ENCODE results near the gene IQSEC3.
"Not testable (repeated sequence)": the region's sequence is repeated elsewhere in the genome, so short reads cannot be mapped to it uniquely, and the experiment has no call there.

The IQSEC3 gene

DNA sequence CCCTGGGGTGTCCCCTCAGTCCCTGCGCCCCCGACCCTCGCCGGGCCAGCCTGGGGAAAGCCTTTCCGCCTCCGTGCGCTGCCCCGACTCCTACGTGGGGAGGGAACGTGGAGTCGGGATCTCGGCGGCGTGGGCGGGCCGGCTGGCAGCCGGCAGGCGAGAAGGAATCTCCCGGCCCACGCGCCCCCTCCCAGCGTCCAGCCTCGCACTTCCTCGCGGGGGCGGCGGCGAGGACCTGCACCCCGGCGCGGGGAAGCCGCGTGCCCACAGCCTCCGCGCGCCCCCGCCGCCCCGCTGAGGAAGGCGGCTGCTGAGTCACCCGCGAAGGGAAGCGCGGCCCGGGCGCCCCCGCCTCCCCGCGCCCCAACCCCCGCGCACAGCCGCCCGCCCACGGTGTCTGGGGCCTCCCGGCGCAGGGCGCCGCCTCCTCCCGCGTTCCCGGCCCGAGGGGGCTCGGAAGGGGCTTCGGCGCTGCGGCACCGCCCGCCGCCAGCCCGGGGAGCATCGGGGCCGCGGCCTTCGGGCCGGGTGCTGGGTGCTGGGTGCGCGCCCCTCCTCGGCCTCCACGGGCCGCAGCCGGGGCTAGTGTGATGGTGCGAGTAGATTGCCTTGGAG is 11.3 kb downstream of the IQSEC3 start:
- not testable (repeated sequence) for H4K8ac ChIP-seq (ENCODE audit: low read depth, low read length); H3K9ac ChIP-seq (ENCODE audit: low read length); H3K56ac ChIP-seq (ENCODE audit: low read length); H4K5ac ChIP-seq (ENCODE audit: low read length); H3K4me1 ChIP-seq (ENCODE audit: control insufficient read depth, low read depth, low read length); H3K36me3 ChIP-seq (ENCODE audit: control insufficient read depth, insufficient read depth, low read length); DNase-seq; H2AK5ac ChIP-seq (ENCODE audit: low read length); H3K4me3 ChIP-seq (ENCODE audit: low read length); H3K4me2 ChIP-seq (ENCODE audit: low read length); H2BK15ac ChIP-seq (replicated peaks; ENCODE audit: low read depth); H3K27me3 ChIP-seq (ENCODE audit: insufficient read depth, low read length, poor library complexity); H3K4ac ChIP-seq (ENCODE audit: low read depth, low read length); H3K27ac ChIP-seq (ENCODE audit: low read depth, low read length); H3K23ac ChIP-seq (ENCODE audit: low read length); H2BK5ac ChIP-seq (ENCODE audit: low read length); H3K18ac ChIP-seq (ENCODE audit: low read length); H2BK120ac ChIP-seq (ENCODE audit: low read depth, low read length); H3K79me1 ChIP-seq (ENCODE audit: low read length); H3K79me2 ChIP-seq (ENCODE audit: control insufficient read depth, insufficient read depth, low read length)
- no CpG with 5 or more reads among the region's 82 CpGs for WGBS (ENCODE audit: extremely low coverage, insufficient coverage, low lambda C conversion rate)

DNA sequence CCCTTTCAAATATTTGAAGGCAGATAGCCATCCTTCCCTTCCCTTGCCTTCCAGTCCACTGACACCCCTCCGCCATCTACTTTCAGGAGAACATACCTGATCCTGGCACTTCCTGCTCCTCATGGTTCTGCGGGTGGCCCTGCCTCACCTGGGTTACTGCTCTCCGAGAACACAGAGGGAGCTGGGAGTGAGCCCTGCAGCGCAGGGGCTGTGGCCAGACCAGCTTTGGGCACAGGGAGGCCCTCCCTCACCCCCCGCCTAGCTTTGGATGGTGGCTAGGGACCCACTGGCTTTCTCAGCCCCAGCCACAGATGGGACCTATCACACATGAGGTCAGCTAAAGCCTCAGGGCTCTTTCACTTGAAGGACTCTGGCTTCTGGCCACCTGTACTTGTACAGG is 12.4 kb downstream of the IQSEC3 start:
- H2BK120ac ChIP-seq (ENCODE audit: low read depth, low read length): no peak overlapping the region
- no peaks in the 10 kb centered on the region for H3K36me3 ChIP-seq (ENCODE audit: control insufficient read depth, insufficient read depth, low read length)
- no peak overlapping the region for H2AK5ac ChIP-seq (ENCODE audit: low read length)
- H3K79me2 ChIP-seq (ENCODE audit: control insufficient read depth, insufficient read depth, low read length): no peaks in the 10 kb centered on the region
- H3K23ac ChIP-seq (ENCODE audit: low read length): no peak overlapping the region
- H3K4me1 ChIP-seq (ENCODE audit: control insufficient read depth, low read depth, low read length): no peaks in the 10 kb centered on the region
- H3K56ac ChIP-seq (ENCODE audit: low read length): no peak overlapping the region
- no peak overlapping the region for H3K27ac ChIP-seq (ENCODE audit: low read depth, low read length)
- no peak overlapping the region for H2BK15ac ChIP-seq (replicated peaks; ENCODE audit: low read depth)
- no peak for DNase-seq
- peaks cover 6% of the 10 kb centered on the region for H3K27me3 ChIP-seq (ENCODE audit: insufficient read depth, low read length, poor library complexity)
- no peak overlapping the region for H4K5ac ChIP-seq (ENCODE audit: low read length)
- no peak overlapping the region for H3K4me2 ChIP-seq (ENCODE audit: low read length)
- no CpG with 5 or more reads among the region's 5 CpGs for WGBS (ENCODE audit: extremely low coverage, insufficient coverage, low lambda C conversion rate)
- H2BK5ac ChIP-seq (ENCODE audit: low read length): no peak overlapping the region
- no peaks in the 10 kb centered on the region for H3K79me1 ChIP-seq (ENCODE audit: low read length)
- H4K8ac ChIP-seq (ENCODE audit: low read depth, low read length): no peak overlapping the region
- H3K18ac ChIP-seq (ENCODE audit: low read length): no peak overlapping the region
- H3K4me3 ChIP-seq (ENCODE audit: low read length): no peak overlapping the region
- H3K9ac ChIP-seq (ENCODE audit: low read length): no peak overlapping the region
- no peak overlapping the region for H3K4ac ChIP-seq (ENCODE audit: low read depth, low read length)

DNA sequence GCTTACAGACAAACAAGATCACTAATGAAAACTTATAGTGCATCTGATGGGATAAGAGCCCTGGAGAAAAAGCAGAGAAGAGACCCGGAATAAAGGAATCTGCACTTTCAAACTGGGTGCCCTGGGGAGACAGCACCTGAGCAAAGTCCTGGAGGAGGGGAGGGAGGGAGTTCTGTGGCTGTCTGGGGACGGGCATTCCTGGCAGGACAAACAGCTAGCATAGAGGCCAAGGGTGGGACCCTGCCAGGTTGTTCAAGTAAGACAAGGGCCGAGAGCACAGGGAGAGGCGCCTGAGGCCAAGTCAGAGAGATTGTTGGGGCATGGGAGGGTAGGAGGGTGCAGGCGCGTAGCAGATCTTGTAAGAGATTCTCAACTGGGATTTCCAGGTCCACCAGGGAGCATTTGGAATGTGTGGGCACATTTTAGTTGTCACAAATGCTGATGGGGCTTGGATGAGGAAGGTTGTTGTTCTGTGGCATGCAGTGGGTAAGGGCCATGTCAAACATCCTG is 14.2 kb downstream of the IQSEC3 start:
- no peak overlapping the region for H3K4me2 ChIP-seq (ENCODE audit: low read length)
- no peak overlapping the region for H3K23ac ChIP-seq (ENCODE audit: low read length)
- peaks cover 6% of the 10 kb centered on the region for H3K27me3 ChIP-seq (ENCODE audit: insufficient read depth, low read length, poor library complexity)
- no peaks in the 10 kb centered on the region for H3K79me1 ChIP-seq (ENCODE audit: low read length)
- no peak overlapping the region for H4K5ac ChIP-seq (ENCODE audit: low read length)
- H2BK5ac ChIP-seq (ENCODE audit: low read length): no peak overlapping the region
- H3K36me3 ChIP-seq (ENCODE audit: control insufficient read depth, insufficient read depth, low read length): no peaks in the 10 kb centered on the region
- H2AK5ac ChIP-seq (ENCODE audit: low read length): no peak overlapping the region
- H3K9ac ChIP-seq (ENCODE audit: low read length): no peak overlapping the region
- H3K4me3 ChIP-seq (ENCODE audit: low read length): no peak overlapping the region
- no peak overlapping the region for H2BK120ac ChIP-seq (ENCODE audit: low read depth, low read length)
- H3K4me1 ChIP-seq (ENCODE audit: control insufficient read depth, low read depth, low read length): no peaks in the 10 kb centered on the region
- DNase-seq: no peak
- no peak overlapping the region for H3K18ac ChIP-seq (ENCODE audit: low read length)
- no peaks in the 10 kb centered on the region for H3K79me2 ChIP-seq (ENCODE audit: control insufficient read depth, insufficient read depth, low read length)
- H3K27ac ChIP-seq (ENCODE audit: low read depth, low read length): no peak overlapping the region
- WGBS (ENCODE audit: extremely low coverage, insufficient coverage, low lambda C conversion rate): no CpG with 5 or more reads among the region's 6 CpGs
- no peak overlapping the region for H3K56ac ChIP-seq (ENCODE audit: low read length)
- no peak overlapping the region for H4K8ac ChIP-seq (ENCODE audit: low read depth, low read length)
- H2BK15ac ChIP-seq (replicated peaks; ENCODE audit: low read depth): no peak overlapping the region
- H3K4ac ChIP-seq (ENCODE audit: low read depth, low read length): no peak overlapping the region

DNA sequence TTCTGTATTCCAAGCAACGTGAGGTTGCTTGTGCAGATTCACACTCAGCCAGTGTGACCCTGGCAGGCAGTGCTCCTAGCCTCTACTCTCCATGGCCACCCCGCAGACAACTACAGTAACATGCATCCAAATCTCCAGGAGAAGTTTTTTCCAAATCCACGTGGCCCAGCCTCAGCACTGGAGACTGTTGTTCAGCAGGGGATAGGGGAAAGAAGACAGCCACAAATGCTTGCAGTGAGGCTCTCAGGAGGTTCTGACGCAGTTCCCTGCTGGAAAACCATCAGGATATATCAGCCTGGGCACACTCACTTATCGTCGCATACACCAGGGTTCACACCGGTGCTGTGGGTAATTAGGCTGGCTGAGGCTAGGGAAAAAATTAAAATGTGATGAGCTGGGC is 16.2 kb downstream of the IQSEC3 start:
- WGBS (ENCODE audit: extremely low coverage, insufficient coverage, low lambda C conversion rate): no CpG with 5 or more reads among the region's 7 CpGs
- Histone ChIP-seq H3K27me3 (ENCODE audit: insufficient read depth, low read length, poor library complexity) (peaks cover 4% of the 10 kb centered on the region), H3K4ac (ENCODE audit: low read depth, low read length) (no peak overlapping the region)

DNA sequence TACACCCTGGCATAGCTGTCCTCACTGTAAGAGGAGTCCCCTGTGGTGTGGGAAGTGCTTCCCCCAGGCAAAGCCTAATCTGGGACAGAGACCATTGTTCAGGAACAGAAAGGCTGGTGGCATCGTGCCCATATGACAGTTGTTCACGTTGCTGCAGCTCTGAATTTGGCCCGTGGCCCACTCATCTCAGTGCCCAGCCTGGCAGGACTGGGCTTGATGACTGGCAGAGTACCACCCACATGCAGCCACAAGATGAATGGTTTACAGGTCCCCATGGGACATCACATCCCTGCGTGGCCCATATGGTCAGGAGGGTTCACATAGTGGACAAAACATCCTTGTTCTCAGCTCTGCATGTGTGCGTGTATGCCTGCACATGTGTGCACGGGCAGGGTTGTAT is 17.5 kb downstream of the IQSEC3 start:
- no peaks in the 10 kb centered on the region for H3K4me1 ChIP-seq (ENCODE audit: control insufficient read depth, low read depth, low read length)
- H3K56ac ChIP-seq (ENCODE audit: low read length): no peak overlapping the region
- no CpG with 5 or more reads among the region's 6 CpGs for WGBS (ENCODE audit: extremely low coverage, insufficient coverage, low lambda C conversion rate)
- no peak overlapping the region for H3K4me2 ChIP-seq (ENCODE audit: low read length)
- H3K4me3 ChIP-seq (ENCODE audit: low read length): no peak overlapping the region
- no peaks in the 10 kb centered on the region for H3K27me3 ChIP-seq (ENCODE audit: insufficient read depth, low read length, poor library complexity)
- no peak overlapping the region for H4K5ac ChIP-seq (ENCODE audit: low read length)
- H2BK15ac ChIP-seq (replicated peaks; ENCODE audit: low read depth): no peak overlapping the region
- H3K79me1 ChIP-seq (ENCODE audit: low read length): no peaks in the 10 kb centered on the region
- no peak overlapping the region for H3K9ac ChIP-seq (ENCODE audit: low read length)
- no peaks in the 10 kb centered on the region for H3K36me3 ChIP-seq (ENCODE audit: control insufficient read depth, insufficient read depth, low read length)
- no peak overlapping the region for H3K4ac ChIP-seq (ENCODE audit: low read depth, low read length)
- H3K23ac ChIP-seq (ENCODE audit: low read length): no peak overlapping the region
- no peak overlapping the region for H3K27ac ChIP-seq (ENCODE audit: low read depth, low read length)
- H3K18ac ChIP-seq (ENCODE audit: low read length): no peak overlapping the region
- H2BK120ac ChIP-seq (ENCODE audit: low read depth, low read length): no peak overlapping the region
- no peak overlapping the region for H2BK5ac ChIP-seq (ENCODE audit: low read length)
- H4K8ac ChIP-seq (ENCODE audit: low read depth, low read length): no peak overlapping the region
- H3K79me2 ChIP-seq (ENCODE audit: control insufficient read depth, insufficient read depth, low read length): no peaks in the 10 kb centered on the region
- H2AK5ac ChIP-seq (ENCODE audit: low read length): no peak overlapping the region
- no peak for DNase-seq

More for the DNA sequence above, 16.2 kb downstream of the IQSEC3 start:
- Histone ChIP-seq H3K4me1 (ENCODE audit: control insufficient read depth, low read depth, low read length) (no peaks in the 10 kb centered on the region), H3K18ac (ENCODE audit: low read length) (no peak overlapping the region), H3K4me2 (ENCODE audit: low read length) (no peak overlapping the region), H3K4me3 (ENCODE audit: low read length) (no peak overlapping the region), H3K36me3 (ENCODE audit: control insufficient read depth, insufficient read depth, low read length) (no peaks in the 10 kb centered on the region), H3K27ac (ENCODE audit: low read depth, low read length) (no peak overlapping the region), H2BK120ac (ENCODE audit: low read depth, low read length) (no peak overlapping the region), H4K5ac (ENCODE audit: low read length) (no peak overlapping the region), H3K23ac (ENCODE audit: low read length) (no peak overlapping the region), H4K8ac (ENCODE audit: low read depth, low read length) (no peak overlapping the region), H3K9ac (ENCODE audit: low read length) (no peak overlapping the region), H2BK15ac (replicated peaks; ENCODE audit: low read depth) (no peak overlapping the region), H3K79me2 (ENCODE audit: control insufficient read depth, insufficient read depth, low read length) (no peaks in the 10 kb centered on the region), H3K79me1 (ENCODE audit: low read length) (no peaks in the 10 kb centered on the region), H2BK5ac (ENCODE audit: low read length) (no peak overlapping the region), H2AK5ac (ENCODE audit: low read length) (no peak overlapping the region), H3K56ac (ENCODE audit: low read length) (no peak overlapping the region)
- no peak for DNase-seq

DNA sequence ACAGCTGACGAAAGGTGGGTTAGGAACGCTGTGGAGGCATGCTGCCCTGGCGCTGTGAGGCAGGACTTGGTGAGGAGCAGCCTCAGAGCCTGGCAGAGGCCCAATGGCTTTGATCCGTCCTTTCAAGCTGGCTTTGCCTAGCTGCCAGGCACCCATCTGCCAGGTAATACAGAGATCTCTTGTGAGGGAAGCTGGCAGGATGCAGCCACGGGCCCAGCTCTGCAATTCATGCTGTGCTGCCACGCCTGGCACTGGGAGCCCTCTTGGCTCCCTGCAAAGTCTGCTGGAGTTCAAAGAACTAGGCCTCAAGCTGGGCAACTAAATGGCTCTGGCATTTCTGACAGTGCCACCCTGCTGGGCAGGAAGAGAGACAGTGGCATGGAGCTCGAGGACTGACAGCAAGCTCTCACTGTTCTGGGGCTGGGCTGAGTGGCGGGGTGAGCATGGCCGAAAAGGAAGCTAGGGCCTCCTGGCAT is 18.7 kb downstream of the IQSEC3 start:
- no peak overlapping the region for H3K23ac ChIP-seq (ENCODE audit: low read length)
- no peaks in the 10 kb centered on the region for H3K27me3 ChIP-seq (ENCODE audit: insufficient read depth, low read length, poor library complexity)

More for the DNA sequence above, 18.7 kb downstream of the IQSEC3 start:
- Histone ChIP-seq H2BK15ac (replicated peaks; ENCODE audit: low read depth) (no peak overlapping the region), H3K4ac (ENCODE audit: low read depth, low read length) (no peak overlapping the region), H2AK5ac (ENCODE audit: low read length) (no peak overlapping the region), H4K5ac (ENCODE audit: low read length) (no peak overlapping the region), H3K4me2 (ENCODE audit: low read length) (no peak overlapping the region), H3K79me2 (ENCODE audit: control insufficient read depth, insufficient read depth, low read length) (no peaks in the 10 kb centered on the region), H3K56ac (ENCODE audit: low read length) (no peak overlapping the region), H3K36me3 (ENCODE audit: control insufficient read depth, insufficient read depth, low read length) (no peaks in the 10 kb centered on the region), H2BK5ac (ENCODE audit: low read length) (no peak overlapping the region), H3K4me1 (ENCODE audit: control insufficient read depth, low read depth, low read length) (no peaks in the 10 kb centered on the region), H3K9ac (ENCODE audit: low read length) (no peak overlapping the region), H3K4me3 (ENCODE audit: low read length) (no peak overlapping the region), H3K18ac (ENCODE audit: low read length) (no peak overlapping the region), H2BK120ac (ENCODE audit: low read depth, low read length) (no peak overlapping the region), H3K27ac (ENCODE audit: low read depth, low read length) (no peak overlapping the region), H3K79me1 (ENCODE audit: low read length) (no peaks in the 10 kb centered on the region), H4K8ac (ENCODE audit: low read depth, low read length) (no peak overlapping the region)
- no peak for DNase-seq
- WGBS (ENCODE audit: extremely low coverage, insufficient coverage, low lambda C conversion rate): no CpG with 5 or more reads among the region's 9 CpGs
